Dorsolateral prefrontal cortex (tissue), 118 donors: ENCODE data around the gene MAGED2. TPM values are rescaled to one million over a fixed set of nuclear protein-coding genes. Genes with fewer than 3 reads are reported as not detected.

Experiments
- total RNA-seq, 120 experiments: library from RNA; stranded (reverse); gene quantifications; one replicate each; pipeline versions ENCODE4 v1.2.3 to v1.2.4, GENCODE V29; 2022

Gene MAGED2
- total RNA-seq, 120 experiments from 2014 or later = 99.1 to 189 (median 144) TPM

Other genes starting within 250 kb of the MAGED2 start
- not detected for gene ITIH6, start 9.5 kb upstream of the MAGED2 start, total RNA-seq
- gene TRO, start 113.1 kb downstream of the MAGED2 start, total RNA-seq = 100 to 1,000 TPM in 14 of 120 experiments, 10 to 100 TPM in 106; 55.7 to 115 (median 85.9) TPM
- 1 to 10 TPM in 9 of 120 experiments, under 1 TPM in 84, not detected in 27; 0.22 to 1.6 (median 0.56) TPM for gene PFKFB1, start 186.4 kb downstream of the MAGED2 start, total RNA-seq
- gene APEX2, start 192.6 kb downstream of the MAGED2 start, total RNA-seq = 10 to 100 TPM in 1 of 120 experiments, 1 to 10 TPM in 119; 4.2 to 12.0 (median 6.3) TPM
- gene ALAS2, start 223.2 kb downstream of the MAGED2 start, total RNA-seq = 1 to 10 TPM in 76 of 120 experiments, under 1 TPM in 19, not detected in 25; 0.26 to 9.4 (median 2.5) TPM